GF-D8 (cell line): Measurements from ENCODE around the gene ABCB4.
A peak's percentile ranks its signal among the peaks of the same experiment; 100 is the strongest.

Source experiments
- DNase-seq: peaks from one replicate; lab custom pipeline; 2025; lab: John Stamatoyannopoulos, UW

The ABCB4 gene

GRCh38 chr7:87420173-87420572 lies 55.3 kb downstream of the ABCB4 start:
- no peak for DNase-seq

GRCh38 chr7:87416682-87417587 lies 58.5 kb downstream of the ABCB4 start:
- peak; percentile 13 for DNase-seq

GRCh38 chr7:87414794-87415188 lies 60.7 kb downstream of the ABCB4 start:
- DNase-seq: no peak

- no peak for DNase-seq
Measured at GRCh38 chr7:87413951-87414793, 61.3 kb downstream of the ABCB4 start.

GRCh38 chr7:87413029-87413428 lies 62.5 kb downstream of the ABCB4 start:
- no peak for DNase-seq

- no peak for DNase-seq
Measured at GRCh38 chr7:87411186-87411585, 64.3 kb downstream of the ABCB4 start.

GRCh38 chr7:87404674-87405073 lies 70.8 kb downstream of the ABCB4 start:
- no peak for DNase-seq

GRCh38 chr7:87398446-87398845 lies 77.0 kb downstream of the ABCB4 start:
- DNase-seq: no peak

GRCh38 chr7:87395442-87396020 lies 79.9 kb downstream of the ABCB4 start:
- DNase-seq: no peak

- DNase-seq: no peak
Measured at GRCh38 chr7:87391020-87391701, 84.3 kb downstream of the ABCB4 start.

- DNase-seq: no peak
Measured at GRCh38 chr7:87380905-87381304, 94.6 kb downstream of the ABCB4 start.

GRCh38 chr7:87375662-87376435 lies 99.6 kb downstream of the ABCB4 start:
- no peak for DNase-seq

GRCh38 chr7:87370660-87371180 lies 104.8 kb downstream of the ABCB4 start:
- DNase-seq: no peak

GRCh38 chr7:87369216-87369615 lies 106.3 kb downstream of the ABCB4 start:
- DNase-seq: no peak

- DNase-seq: no peak
Measured at GRCh38 chr7:87364246-87364645, 111.2 kb downstream of the ABCB4 start.

GRCh38 chr7:87363342-87363741 lies 112.1 kb downstream of the ABCB4 start:
- DNase-seq: no peak

GRCh38 chr7:87361320-87361719 lies 114.2 kb downstream of the ABCB4 start:
- no peak for DNase-seq

GRCh38 chr7:87359366-87359765 lies 116.1 kb downstream of the ABCB4 start:
- DNase-seq: no peak

GRCh38 chr7:87356448-87356847 lies 119.0 kb downstream of the ABCB4 start:
- DNase-seq: no peak

- no peak for DNase-seq
Measured at GRCh38 chr7:87354749-87355148, 120.7 kb downstream of the ABCB4 start.
